ENCODE data around the gene RAVER2.
A peak's percentile ranks its signal among the peaks of the same experiment; 100 is the strongest.

RAVER2 gene

GRCh38 chr1:64845831-64846425 lies 101.1 kb downstream of the RAVER2 start:
- TF ChIP-seq JUND (IDR thresholded peaks at IDR 0.05; ENCODE audit: low read depth), result no peak
- no peak for DNase-seq (ENCODE audit: low read depth in 1 of 2, low spot score in 1 of 2)
- in situ Hi-C loops (cut with HindIII; ENCODE audit: low pct_unique_long_range_greater_than_20kb, low sequenced_read_pairs), result no loop called here

GRCh38 chr1:64846573-64847430 lies 101.9 kb downstream of the RAVER2 start:
- in situ Hi-C loops (cut with HindIII; ENCODE audit: low pct_unique_long_range_greater_than_20kb, low sequenced_read_pairs), result no loop called here
- DNase-seq (ENCODE audit: low read depth in 1 of 2, low spot score in 1 of 2), result no peak
- TF ChIP-seq JUND (IDR thresholded peaks at IDR 0.05; ENCODE audit: low read depth), result no peak

- no peak for DNase-seq (ENCODE audit: low read depth in 1 of 2, low spot score in 1 of 2)
- in situ Hi-C loops (cut with HindIII; ENCODE audit: low pct_unique_long_range_greater_than_20kb, low sequenced_read_pairs), result no loop called here
Measured at GRCh38 chr1:64847666-64848065, 102.8 kb downstream of the RAVER2 start.

GRCh38 chr1:64848136-64848535 lies 103.3 kb downstream of the RAVER2 start:
- no peak for TF ChIP-seq JUND (IDR thresholded peaks at IDR 0.05; ENCODE audit: low read depth)
- DNase-seq (ENCODE audit: low read depth in 1 of 2, low spot score in 1 of 2), result no peak
- in situ Hi-C loops (cut with HindIII; ENCODE audit: low pct_unique_long_range_greater_than_20kb, low sequenced_read_pairs), result no loop called here

More at GRCh38 chr1:64847666-64848065, 102.8 kb downstream of the RAVER2 start:
- no peak for TF ChIP-seq JUND (IDR thresholded peaks at IDR 0.05; ENCODE audit: low read depth)

- in situ Hi-C loops (cut with HindIII; ENCODE audit: low pct_unique_long_range_greater_than_20kb, low sequenced_read_pairs), result no loop called here
- no peak for TF ChIP-seq JUND (IDR thresholded peaks at IDR 0.05; ENCODE audit: low read depth)
- no peak for DNase-seq (ENCODE audit: low read depth in 1 of 2, low spot score in 1 of 2)
Measured at GRCh38 chr1:64848803-64849202, 103.9 kb downstream of the RAVER2 start.

- no peak for TF ChIP-seq JUND (IDR thresholded peaks at IDR 0.05; ENCODE audit: low read depth)
- in situ Hi-C loops (cut with HindIII; ENCODE audit: low pct_unique_long_range_greater_than_20kb, low sequenced_read_pairs), result no loop called here
- no peak for DNase-seq (ENCODE audit: low read depth in 1 of 2, low spot score in 1 of 2)
Measured at GRCh38 chr1:64849942-64850341, 105.1 kb downstream of the RAVER2 start.

GRCh38 chr1:64850846-64851245 lies 106.0 kb downstream of the RAVER2 start:
- in situ Hi-C loops (cut with HindIII; ENCODE audit: low pct_unique_long_range_greater_than_20kb, low sequenced_read_pairs), result no loop called here

GRCh38 chr1:64851664-64852063 lies 106.8 kb downstream of the RAVER2 start:
- in situ Hi-C loops (cut with HindIII; ENCODE audit: low pct_unique_long_range_greater_than_20kb, low sequenced_read_pairs), result no loop called here
- TF ChIP-seq JUND (IDR thresholded peaks at IDR 0.05; ENCODE audit: low read depth), result no peak
- no peak for DNase-seq (ENCODE audit: low read depth in 1 of 2, low spot score in 1 of 2)

More at GRCh38 chr1:64850846-64851245, 106.0 kb downstream of the RAVER2 start:
- DNase-seq (ENCODE audit: low read depth in 1 of 2, low spot score in 1 of 2), result no peak
- TF ChIP-seq JUND (IDR thresholded peaks at IDR 0.05; ENCODE audit: low read depth), result no peak

- in situ Hi-C loops (cut with HindIII; ENCODE audit: low pct_unique_long_range_greater_than_20kb, low sequenced_read_pairs), result no loop called here
- no peak for TF ChIP-seq JUND (IDR thresholded peaks at IDR 0.05; ENCODE audit: low read depth)
- no peak for DNase-seq (ENCODE audit: low read depth in 1 of 2, low spot score in 1 of 2)
Measured at GRCh38 chr1:64854674-64855073, 109.8 kb downstream of the RAVER2 start.

GRCh38 chr1:64855557-64855956 lies 110.7 kb downstream of the RAVER2 start:
- no peak for DNase-seq (ENCODE audit: low read depth in 1 of 2, low spot score in 1 of 2)
- in situ Hi-C loops (cut with HindIII; ENCODE audit: low pct_unique_long_range_greater_than_20kb, low sequenced_read_pairs), result no loop called here
- TF ChIP-seq JUND (IDR thresholded peaks at IDR 0.05; ENCODE audit: low read depth), result no peak

- no peak for TF ChIP-seq JUND (IDR thresholded peaks at IDR 0.05; ENCODE audit: low read depth)
- DNase-seq (ENCODE audit: low read depth in 1 of 2, low spot score in 1 of 2), result peak in 1 of 2 experiments; percentile 55
- in situ Hi-C loops (cut with HindIII; ENCODE audit: low pct_unique_long_range_greater_than_20kb, low sequenced_read_pairs), result no loop called here
Measured at GRCh38 chr1:64856553-64856952, 111.7 kb downstream of the RAVER2 start.

GRCh38 chr1:64857347-64857746 lies 112.5 kb downstream of the RAVER2 start:
- no peak for TF ChIP-seq JUND (IDR thresholded peaks at IDR 0.05; ENCODE audit: low read depth)
- in situ Hi-C loops (cut with HindIII; ENCODE audit: low pct_unique_long_range_greater_than_20kb, low sequenced_read_pairs), result no loop called here
- no peak for DNase-seq (ENCODE audit: low read depth in 1 of 2, low spot score in 1 of 2)

GRCh38 chr1:64861611-64862010 lies 116.7 kb downstream of the RAVER2 start:
- peak in 1 of 2 experiments; percentile 47 for DNase-seq (ENCODE audit: low read depth in 1 of 2, low spot score in 1 of 2)
- no peak for TF ChIP-seq JUND (IDR thresholded peaks at IDR 0.05; ENCODE audit: low read depth)
- in situ Hi-C loops (cut with HindIII; ENCODE audit: low pct_unique_long_range_greater_than_20kb, low sequenced_read_pairs), result no loop called here

Measured in T47D (cell line).